NCI-H1417 (cell line): ENCODE results near the gene KCNE4.

ENCODE experiments used
- DNase-seq, 3 experiments: peaks; one replicate each; lab custom pipeline; 2025; lab: John Stamatoyannopoulos, UW

The KCNE4 gene

GRCh38 chr2:223084873-223085272 is 32.9 kb downstream of the KCNE4 start:
- DNase-seq, result peak in 1 of 3 experiments; percentile 15

- DNase-seq, result no peak
These were observed 34.5 kb downstream of the KCNE4 start for GRCh38 chr2:223086370-223086981.

GRCh38 chr2:223087466-223087865 is 35.5 kb downstream of the KCNE4 start:
- DNase-seq, result no peak

DNA sequence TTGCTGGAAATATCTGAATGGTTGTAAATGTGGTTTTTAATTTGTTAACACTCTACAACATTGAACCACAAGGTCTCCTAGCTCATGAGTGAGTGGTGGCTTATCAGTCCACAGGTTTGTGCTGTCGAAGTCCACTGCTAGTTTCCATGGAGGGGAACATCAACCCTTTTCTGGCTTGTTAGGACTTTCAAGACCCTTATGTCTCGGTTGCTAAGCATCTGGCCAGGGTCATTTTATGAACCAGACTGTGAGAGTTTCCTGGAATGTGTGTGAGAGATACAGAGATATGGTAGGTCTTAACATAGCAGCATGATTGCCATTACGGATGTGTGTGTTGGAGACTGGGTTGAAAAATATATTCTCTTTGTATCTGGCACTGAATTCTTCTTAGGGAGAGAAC is 36.9 kb downstream of the KCNE4 start:
- no peak for DNase-seq

DNA sequence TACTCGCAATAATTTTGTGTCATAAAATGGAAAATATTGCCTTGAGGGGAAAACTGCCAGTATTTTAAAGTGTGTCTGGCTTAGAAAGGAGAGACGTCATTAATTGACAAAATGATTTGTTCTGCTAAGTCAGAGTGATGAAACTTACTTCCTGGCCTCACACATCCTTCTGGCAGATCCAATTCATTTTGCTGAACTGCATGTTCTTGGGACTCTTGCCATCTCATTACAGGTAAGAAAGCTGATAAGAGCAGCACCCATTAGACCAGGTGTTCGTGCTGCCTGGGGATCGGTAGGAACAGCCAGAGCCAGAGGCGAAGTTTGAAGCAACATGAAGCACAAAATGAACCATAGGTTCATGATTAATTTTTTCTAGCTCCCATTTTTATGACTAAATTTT is 38.0 kb downstream of the KCNE4 start:
- no peak for DNase-seq

- peak in 1 of 3 experiments; percentile 7 for DNase-seq
These were observed 38.7 kb downstream of the KCNE4 start for GRCh38 chr2:223090540-223091235.

- DNase-seq, result no peak
These were observed 40.7 kb downstream of the KCNE4 start for GRCh38 chr2:223092667-223093066.

- DNase-seq, result peak in 1 of 3 experiments; percentile 24
These were observed 41.6 kb downstream of the KCNE4 start for GRCh38 chr2:223093436-223094241.

GRCh38 chr2:223095207-223095606 is 43.2 kb downstream of the KCNE4 start:
- DNase-seq, result no peak

- no peak for DNase-seq
These were observed 44.4 kb downstream of the KCNE4 start for GRCh38 chr2:223096235-223096970.

DNA sequence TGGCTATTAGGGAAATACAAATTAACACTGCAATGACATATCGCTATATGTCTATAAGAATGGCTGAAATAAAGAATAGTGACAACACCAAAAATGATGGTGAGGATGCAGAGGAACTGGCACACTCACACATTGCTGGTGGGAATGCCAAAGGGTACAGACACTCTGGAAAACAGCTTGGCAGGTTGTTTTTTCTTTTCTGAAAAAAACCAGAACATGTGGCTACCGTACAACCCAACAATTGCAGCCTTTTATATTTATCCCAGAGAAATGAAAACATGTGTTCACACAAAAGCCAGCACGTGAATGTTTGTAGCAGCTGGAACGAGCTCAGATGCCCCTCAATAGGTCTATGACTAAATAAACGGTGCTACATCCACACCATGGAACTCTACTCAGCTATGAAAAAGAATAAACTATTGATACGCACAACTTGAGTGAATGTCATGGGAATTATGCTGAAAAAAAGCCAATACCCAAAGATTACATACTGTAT is 45.9 kb downstream of the KCNE4 start:
- no peak for DNase-seq

DNA sequence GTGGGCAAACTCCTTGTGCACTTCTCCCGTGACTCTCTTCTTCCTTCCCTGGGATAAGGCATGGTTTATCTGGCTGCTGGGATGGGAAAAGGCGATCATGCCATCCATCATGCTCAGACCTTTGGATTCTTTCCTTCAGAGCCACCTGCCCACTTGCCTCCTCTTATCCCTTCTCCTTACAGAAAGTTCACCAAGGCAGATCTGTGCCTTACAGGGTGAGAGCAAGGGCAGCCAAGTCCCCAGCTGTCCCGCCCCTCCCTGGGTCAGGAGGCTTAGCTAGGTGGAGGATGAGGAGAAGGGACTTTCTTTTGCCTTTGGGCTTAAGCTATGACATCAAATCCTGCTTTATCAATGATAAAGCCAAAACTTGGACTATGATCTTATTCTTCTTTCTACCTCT is 47.6 kb downstream of the KCNE4 start:
- DNase-seq, result no peak

DNA sequence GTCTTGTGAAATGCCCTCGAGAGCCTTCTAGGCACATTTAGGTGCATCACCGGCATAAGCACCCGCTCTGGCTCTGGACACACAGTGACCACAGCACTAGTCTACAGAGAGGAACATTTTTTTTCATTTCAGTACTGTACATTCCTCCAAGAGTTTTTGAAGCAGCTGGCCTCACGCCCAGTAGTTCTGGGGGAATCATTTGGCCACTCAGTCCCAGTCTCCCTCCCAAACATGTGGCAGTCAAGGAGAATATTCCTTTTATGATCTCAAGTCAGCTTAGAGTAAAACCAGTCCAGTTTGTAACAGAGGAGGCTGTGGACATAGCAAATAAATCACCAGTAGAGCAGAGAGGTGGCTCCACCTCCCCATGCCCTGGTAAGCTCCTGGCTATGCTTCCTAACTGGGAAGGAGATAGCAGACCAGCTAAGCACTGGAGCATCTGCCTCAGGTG is 48.1 kb downstream of the KCNE4 start:
- no peak for DNase-seq

DNA sequence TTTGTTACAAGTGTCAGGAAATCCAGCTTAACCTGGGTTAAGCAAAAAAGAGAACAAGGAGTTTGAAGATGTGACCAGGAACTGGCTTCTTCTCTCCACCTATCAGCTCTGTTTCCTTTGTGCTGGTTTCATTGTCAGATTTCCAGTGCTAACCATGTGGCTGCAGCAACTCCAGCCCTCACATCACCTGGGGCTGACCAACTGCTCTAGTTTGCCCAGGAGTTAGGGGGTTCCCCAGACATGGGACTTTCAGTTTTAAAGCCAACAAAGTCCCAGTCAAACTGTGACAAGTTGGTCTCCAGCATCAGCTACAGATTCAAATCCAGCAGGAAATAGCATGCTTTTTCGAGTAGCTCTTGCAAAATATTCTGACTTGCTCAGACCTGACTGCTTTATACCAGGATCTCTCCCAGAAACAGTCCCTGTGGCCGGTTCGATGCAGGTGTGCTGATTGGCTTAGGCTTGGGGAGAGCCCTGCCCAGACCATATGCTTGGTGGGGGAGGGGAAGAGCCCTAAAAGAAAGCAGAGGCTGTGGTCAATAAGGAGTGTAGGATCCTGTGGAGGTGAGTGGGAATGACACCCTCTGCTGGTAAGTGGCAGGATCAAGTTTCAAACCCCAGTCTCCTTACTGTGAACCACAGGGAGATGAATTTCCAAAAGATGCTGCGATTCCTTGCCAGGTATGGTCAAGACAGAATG is 49.5 kb downstream of the KCNE4 start:
- DNase-seq, result peak in 2 of 3 experiments; percentile 14 to 56

- no peak for DNase-seq
These were observed 50.0 kb downstream of the KCNE4 start for GRCh38 chr2:223102040-223102400.

GRCh38 chr2:223102450-223102849 is 50.5 kb downstream of the KCNE4 start:
- DNase-seq, result no peak

DNA sequence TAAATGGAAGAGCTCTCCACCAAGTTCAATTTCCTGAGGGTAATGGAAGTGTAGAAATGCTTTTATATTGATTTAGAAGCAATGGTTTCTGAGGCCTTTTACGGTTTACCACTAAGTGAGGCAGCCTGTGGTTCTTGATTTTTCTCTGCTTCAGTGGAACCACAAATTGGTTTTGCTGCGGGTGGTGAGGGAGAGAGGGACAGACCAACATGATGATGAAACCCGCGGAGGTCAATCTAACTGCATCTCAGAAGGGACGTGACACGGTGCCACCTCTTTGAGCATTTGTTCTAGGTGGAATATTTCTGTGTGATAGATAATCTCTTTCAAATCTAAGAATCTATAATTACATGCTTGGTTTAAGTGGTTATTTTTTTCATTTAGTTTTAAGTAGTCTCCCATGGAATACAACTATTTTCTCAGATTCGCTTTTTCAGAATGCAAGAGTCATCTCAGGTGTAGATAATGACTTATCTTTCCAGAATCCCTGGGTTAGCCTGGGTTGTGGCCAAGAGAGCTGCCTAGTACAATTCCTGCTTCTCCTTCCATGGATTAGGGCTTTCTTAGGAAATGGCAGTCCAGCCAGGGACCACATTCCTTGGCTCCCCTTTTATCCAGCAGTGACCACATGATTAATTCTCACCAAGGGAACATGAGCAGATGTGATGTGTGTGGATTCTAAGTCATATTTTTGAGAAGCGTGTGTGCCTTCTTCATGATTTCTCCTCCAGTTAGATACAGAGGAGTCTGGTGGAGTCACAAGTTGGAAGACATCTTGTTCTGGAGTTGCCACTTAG is 52.5 kb downstream of the KCNE4 start:
- DNase-seq, result no peak
